Measurements from ENCODE around the gene ANKRD63.

The ANKRD63 gene

GRCh38 chr15:40282869-40283614 lies at the start of gene ANKRD63:
Gene ANKRD63, minus strand, starts transcription at chr15:40283064. Its CDS starts 478 bp downstream, at chr15:40282586.
- DNase-seq, result no peak

- DNase-seq, result no peak
Measured at GRCh38 chr15:40332113-40332781, 49.4 kb upstream of the ANKRD63 start.

GRCh38 chr15:40331637-40332036 lies 48.8 kb upstream of the ANKRD63 start:
- no peak for DNase-seq

GRCh38 chr15:40331026-40331425 lies 48.2 kb upstream of the ANKRD63 start:
- no peak for DNase-seq

GRCh38 chr15:40330368-40330836 lies 47.5 kb upstream of the ANKRD63 start:
- no peak for DNase-seq

GRCh38 chr15:40329804-40330203 lies 46.9 kb upstream of the ANKRD63 start:
- DNase-seq, result no peak

GRCh38 chr15:40328751-40329150 lies 45.9 kb upstream of the ANKRD63 start:
- no peak for DNase-seq

GRCh38 chr15:40328176-40328575 lies 45.3 kb upstream of the ANKRD63 start:
- DNase-seq, result no peak

- DNase-seq, result no peak
Measured at GRCh38 chr15:40327457-40327856, 44.6 kb upstream of the ANKRD63 start.

- no peak for DNase-seq
Measured at GRCh38 chr15:40325700-40326099, 42.8 kb upstream of the ANKRD63 start.

- DNase-seq, result no peak
Measured at GRCh38 chr15:40325188-40325587, 42.3 kb upstream of the ANKRD63 start.

GRCh38 chr15:40323953-40324937 lies 41.4 kb upstream of the ANKRD63 start:
- DNase-seq, result no peak

GRCh38 chr15:40323239-40323952 lies 40.5 kb upstream of the ANKRD63 start, which contains the start of gene INAFM2:
Gene INAFM2, plus strand, starts transcription at chr15:40323692. Its CDS starts 364 bp downstream, at chr15:40324056.
- DNase-seq, result peak; percentile 72

- DNase-seq, result peak; percentile 14
Measured at GRCh38 chr15:40322531-40323238, 39.8 kb upstream of the ANKRD63 start.

- peak; percentile 24 for DNase-seq
Measured at GRCh38 chr15:40320931-40321371, 38.1 kb upstream of the ANKRD63 start.

GRCh38 chr15:40320409-40320808 lies 37.5 kb upstream of the ANKRD63 start:
- no peak for DNase-seq

- DNase-seq, result no peak
Measured at GRCh38 chr15:40317580-40317979, 34.7 kb upstream of the ANKRD63 start.

GRCh38 chr15:40316931-40317330 lies 34.1 kb upstream of the ANKRD63 start:
- DNase-seq, result no peak

GRCh38 chr15:40314723-40315276 lies 31.9 kb upstream of the ANKRD63 start:
- DNase-seq, result no peak

GRCh38 chr15:40313531-40314398 lies 30.9 kb upstream of the ANKRD63 start:
- DNase-seq, result no peak
